Lower leg skin (tissue), 3 donors: ENCODE data around the gene ROBO1.

Experiments used
- POLR2A ChIP-seq, 2 donors: fragments of 450-650 bp; IDR thresholded peaks; one replicate each; pipeline ENCODE4 v1.6.1; 2016 to 2017; ENCODE audit warnings: antibody characterized with exemption in 2 of 2, mild to moderate bottlenecking in 1 of 2, moderate library complexity in 1 of 2
- TF ChIP-seq, protein P1 (sequence below), 3 donors: fragments of 450-650 bp; IDR thresholded peaks; one replicate each; pipeline ENCODE4 v1.5.1; 2016; ENCODE audit warnings: antibody characterized with exemption in 3 of 3, mild to moderate bottlenecking in 3 of 3, moderate library complexity in 2 of 3

DNA sequence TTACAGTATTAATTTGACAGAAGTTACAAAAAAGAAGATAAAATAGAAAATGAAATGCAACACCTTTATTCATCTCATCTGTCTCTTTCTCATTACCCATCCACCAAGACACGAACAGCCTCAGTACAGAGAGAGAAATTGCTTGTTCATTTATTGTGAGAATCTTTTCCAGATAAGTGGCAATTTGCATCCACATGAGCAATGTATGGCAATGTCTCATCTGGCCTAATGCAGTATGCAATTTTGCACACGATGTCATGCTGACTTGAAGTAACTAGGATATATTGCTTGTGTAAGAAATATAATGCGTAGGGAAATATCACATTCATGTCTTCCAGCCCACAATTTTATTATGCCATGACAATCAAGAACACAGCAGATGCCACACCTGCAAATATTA, 866.9 kb downstream of the ROBO1 start:
- TF ChIP-seq, protein P1, sequence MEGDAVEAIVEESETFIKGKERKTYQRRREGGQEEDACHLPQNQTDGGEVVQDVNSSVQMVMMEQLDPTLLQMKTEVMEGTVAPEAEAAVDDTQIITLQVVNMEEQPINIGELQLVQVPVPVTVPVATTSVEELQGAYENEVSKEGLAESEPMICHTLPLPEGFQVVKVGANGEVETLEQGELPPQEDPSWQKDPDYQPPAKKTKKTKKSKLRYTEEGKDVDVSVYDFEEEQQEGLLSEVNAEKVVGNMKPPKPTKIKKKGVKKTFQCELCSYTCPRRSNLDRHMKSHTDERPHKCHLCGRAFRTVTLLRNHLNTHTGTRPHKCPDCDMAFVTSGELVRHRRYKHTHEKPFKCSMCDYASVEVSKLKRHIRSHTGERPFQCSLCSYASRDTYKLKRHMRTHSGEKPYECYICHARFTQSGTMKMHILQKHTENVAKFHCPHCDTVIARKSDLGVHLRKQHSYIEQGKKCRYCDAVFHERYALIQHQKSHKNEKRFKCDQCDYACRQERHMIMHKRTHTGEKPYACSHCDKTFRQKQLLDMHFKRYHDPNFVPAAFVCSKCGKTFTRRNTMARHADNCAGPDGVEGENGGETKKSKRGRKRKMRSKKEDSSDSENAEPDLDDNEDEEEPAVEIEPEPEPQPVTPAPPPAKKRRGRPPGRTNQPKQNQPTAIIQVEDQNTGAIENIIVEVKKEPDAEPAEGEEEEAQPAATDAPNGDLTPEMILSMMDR (IDR thresholded peaks at IDR 0.05) = no peak
- no peak for TF ChIP-seq POLR2A (IDR thresholded peaks at IDR 0.05)
